ENCODE data around the gene SIDT2. TPM values are rescaled to one million over a fixed set of nuclear protein-coding genes. Genes with fewer than 3 reads are reported as not detected.
"Not testable (repeated sequence)": the region's sequence is repeated elsewhere in the genome, so short reads cannot be mapped to it uniquely, and the experiment has no call there.

The SIDT2 gene
- polyA plus RNA-seq, 3 donors: 39.8 to 58.6 (median 50.9) TPM

GRCh38 chr11:117169736-117170135, 8.8 kb upstream of the SIDT2 start:
- DNase-seq: no peak

- peak; percentile 86 for DNase-seq
Measured at GRCh38 chr11:117170210-117170609, 8.3 kb upstream of the SIDT2 start.

GRCh38 chr11:117171007-117171403, 7.5 kb upstream of the SIDT2 start:
- no peak for DNase-seq

GRCh38 chr11:117171404-117172061, 7.0 kb upstream of the SIDT2 start:
- DNase-seq: no peak

- peak; percentile 52 for DNase-seq
Measured at GRCh38 chr11:117172724-117173421, 5.7 kb upstream of the SIDT2 start.

GRCh38 chr11:117175104-117175503, 3.4 kb upstream of the SIDT2 start:
- DNase-seq: no peak

- no peak for DNase-seq
Measured at GRCh38 chr11:117175781-117176180, 2.8 kb upstream of the SIDT2 start.

- no peak for DNase-seq
Measured at GRCh38 chr11:117176186-117176585, 2.4 kb upstream of the SIDT2 start.

GRCh38 chr11:117177534-117178209, 871 bp upstream of the SIDT2 start:
- DNase-seq: no peak

GRCh38 chr11:117179048-117179999, 781 bp downstream of the SIDT2 start:
- no peak for DNase-seq

GRCh38 chr11:117180020-117180419, 1.5 kb downstream of the SIDT2 start:
- no peak for DNase-seq

- DNase-seq: no peak
Measured at GRCh38 chr11:117180661-117181585, 2.4 kb downstream of the SIDT2 start.

GRCh38 chr11:117181586-117182550, 3.3 kb downstream of the SIDT2 start:
- DNase-seq: no peak

- no peak for DNase-seq
Measured at GRCh38 chr11:117182551-117182935, 4.0 kb downstream of the SIDT2 start.

- not testable (repeated sequence) for DNase-seq
Measured at GRCh38 chr11:117183178-117183577, 4.6 kb downstream of the SIDT2 start.

- DNase-seq: no peak
Measured at GRCh38 chr11:117183724-117184349, 5.3 kb downstream of the SIDT2 start.

GRCh38 chr11:117185736-117186430, 7.3 kb downstream of the SIDT2 start:
- DNase-seq: no peak

- no peak for DNase-seq
Measured at GRCh38 chr11:117186431-117186761, 7.9 kb downstream of the SIDT2 start.

GRCh38 chr11:117187007-117187406, 8.5 kb downstream of the SIDT2 start:
- DNase-seq: no peak

Measured in renal pelvis (tissue), 4 donors.